Body of pancreas (tissue), 4 donors: ENCODE measurements around the gene AADACL4. TPM values are rescaled to one million over a fixed set of nuclear protein-coding genes. Genes with fewer than 3 reads are reported as not detected.

Experiments used
- ATAC-seq: fragments of 150-250 bp; one replicate; pipeline ENCODE4 v1.9.1; 2016
- DNase-seq, 4 donors: peaks; one replicate each; pipeline ENCODE4 v3.0.0-alpha.2; 2019
- H3K27ac ChIP-seq, 4 donors: fragments of 200-600 bp; sonication (generic); 1 replicate in 3 of 4; 2 replicates in 1 of 4; pipeline versions ENCODE4 v1.5.1 to v1.6.1; 2016 to 2019; ENCODE audit warnings: mild to moderate bottlenecking in 1 of 4, mixed read lengths in 1 of 4, moderate library complexity in 1 of 4
- H3K27me3 ChIP-seq, 2 donors: fragments of 200-600 bp; sonication (generic); one replicate each; pipeline ENCODE4 v1.6.0; 2016; ENCODE audit warnings: mild to moderate bottlenecking in 1 of 2
- H3K36me3 ChIP-seq, 2 donors: fragments of 200-600 bp; sonication (generic); replicated peaks in 1 of 2; 2 replicates each; pipeline ENCODE4 v1.5.1; 2016; ENCODE audit warnings: low read depth in 2 of 2; ENCODE audit not compliant: insufficient read depth in 1 of 2
- H3K4me1 ChIP-seq: fragments of 200-600 bp; sonication (generic); one replicate; pipeline ENCODE4 v1.6.0; 2016
- H3K4me3 ChIP-seq, 2 donors: fragments of 200-600 bp; sonication (generic); 1 replicate in 1 of 2; 2 replicates in 1 of 2; pipeline ENCODE4 v1.5.1; 2016 to 2019
- H3K9me3 ChIP-seq, 3 donors: fragments of 200-600 bp; sonication (generic); 1 replicate in 2 of 3; 2 replicates in 1 of 3; pipeline ENCODE4 v1.5.1; 2016
- POLR2A ChIP-seq, 3 donors: fragments of 450-650 bp; IDR thresholded peaks; one replicate each; pipeline ENCODE4 v1.6.1; 2016; ENCODE audit warnings: antibody characterized with exemption in 3 of 3, mild to moderate bottlenecking in 2 of 3
- WGBS, 2 donors: methylation state at CpG; one replicate each; pipeline ENCODE4 v1.1.5; 2017; 5-methylcytosine and 5-hydroxymethylcytosine counted together
- intact Hi-C: fragments of 100-400 bp; cut with DNase I; formaldehyde crosslinking; loops from one replicate; pipeline ENCODE4 v1.15.1; 2023
- total RNA-seq, 2 donors: library from RNA; depleted of rRNA; stranded (reverse); fragments of >200 nt; gene quantifications; one replicate each; pipeline ENCODE4 v1.1.0, GENCODE V29; 2016
- TF ChIP-seq, protein P1 (sequence below), 7 experiments: fragments of 450-650 bp in 4 of 7; fragments of 200-600 bp in 3 of 7; sonication (generic) in 3 of 7; IDR thresholded peaks; one replicate each; pipeline ENCODE4 v1.5.1; 2016 to 2019; ENCODE audit warnings: antibody characterized with exemption in 7 of 7

The AADACL4 gene
- total RNA-seq, 2 donors from 2014 or later, result not detected

DNA sequence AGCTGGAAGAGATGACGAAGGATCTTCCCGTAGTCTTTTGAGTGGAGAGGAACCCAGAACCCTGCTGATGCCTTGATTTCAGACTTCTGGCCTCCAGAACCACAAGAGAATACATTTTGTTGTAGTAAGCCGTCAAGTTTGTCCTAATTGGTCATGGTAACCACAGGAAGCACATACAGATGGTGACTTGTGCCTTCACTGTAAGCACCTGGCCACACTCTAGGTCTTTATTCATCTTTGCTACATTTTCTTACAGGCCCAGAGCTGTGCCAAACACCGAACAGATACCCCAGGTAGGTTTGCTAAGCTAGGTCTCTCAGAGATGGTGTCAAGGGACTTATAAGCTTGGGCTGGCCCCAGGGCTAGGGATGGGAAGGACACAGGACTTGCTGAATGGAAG lies 30.7 kb upstream of the AADACL4 start:
- Histone ChIP-seq H3K9me3 (no peaks in the 10 kb centered on the region), H3K4me1 (peaks cover 66% of the 10 kb centered on the region), H3K36me3 (peaks cover 0 to 3% of the 10 kb centered on the region in 2 donors), H3K27ac (peak overlapping the region; percentile 21 to 99 (median 95)), H3K4me3 (no peak overlapping the region), H3K27me3 (no peaks in the 10 kb centered on the region)
- WGBS, 2 donors, result 68 to 84% methylated on average over 3 to 4 of the region's 4 CpGs
- intact Hi-C loops, result no loop called here
- TF ChIP-seq, protein P1, sequence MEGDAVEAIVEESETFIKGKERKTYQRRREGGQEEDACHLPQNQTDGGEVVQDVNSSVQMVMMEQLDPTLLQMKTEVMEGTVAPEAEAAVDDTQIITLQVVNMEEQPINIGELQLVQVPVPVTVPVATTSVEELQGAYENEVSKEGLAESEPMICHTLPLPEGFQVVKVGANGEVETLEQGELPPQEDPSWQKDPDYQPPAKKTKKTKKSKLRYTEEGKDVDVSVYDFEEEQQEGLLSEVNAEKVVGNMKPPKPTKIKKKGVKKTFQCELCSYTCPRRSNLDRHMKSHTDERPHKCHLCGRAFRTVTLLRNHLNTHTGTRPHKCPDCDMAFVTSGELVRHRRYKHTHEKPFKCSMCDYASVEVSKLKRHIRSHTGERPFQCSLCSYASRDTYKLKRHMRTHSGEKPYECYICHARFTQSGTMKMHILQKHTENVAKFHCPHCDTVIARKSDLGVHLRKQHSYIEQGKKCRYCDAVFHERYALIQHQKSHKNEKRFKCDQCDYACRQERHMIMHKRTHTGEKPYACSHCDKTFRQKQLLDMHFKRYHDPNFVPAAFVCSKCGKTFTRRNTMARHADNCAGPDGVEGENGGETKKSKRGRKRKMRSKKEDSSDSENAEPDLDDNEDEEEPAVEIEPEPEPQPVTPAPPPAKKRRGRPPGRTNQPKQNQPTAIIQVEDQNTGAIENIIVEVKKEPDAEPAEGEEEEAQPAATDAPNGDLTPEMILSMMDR (IDR thresholded peaks at IDR 0.05), result no peak
- no peak for TF ChIP-seq POLR2A (IDR thresholded peaks at IDR 0.05)
- ATAC-seq (no peak), DNase-seq (no peak)

DNA sequence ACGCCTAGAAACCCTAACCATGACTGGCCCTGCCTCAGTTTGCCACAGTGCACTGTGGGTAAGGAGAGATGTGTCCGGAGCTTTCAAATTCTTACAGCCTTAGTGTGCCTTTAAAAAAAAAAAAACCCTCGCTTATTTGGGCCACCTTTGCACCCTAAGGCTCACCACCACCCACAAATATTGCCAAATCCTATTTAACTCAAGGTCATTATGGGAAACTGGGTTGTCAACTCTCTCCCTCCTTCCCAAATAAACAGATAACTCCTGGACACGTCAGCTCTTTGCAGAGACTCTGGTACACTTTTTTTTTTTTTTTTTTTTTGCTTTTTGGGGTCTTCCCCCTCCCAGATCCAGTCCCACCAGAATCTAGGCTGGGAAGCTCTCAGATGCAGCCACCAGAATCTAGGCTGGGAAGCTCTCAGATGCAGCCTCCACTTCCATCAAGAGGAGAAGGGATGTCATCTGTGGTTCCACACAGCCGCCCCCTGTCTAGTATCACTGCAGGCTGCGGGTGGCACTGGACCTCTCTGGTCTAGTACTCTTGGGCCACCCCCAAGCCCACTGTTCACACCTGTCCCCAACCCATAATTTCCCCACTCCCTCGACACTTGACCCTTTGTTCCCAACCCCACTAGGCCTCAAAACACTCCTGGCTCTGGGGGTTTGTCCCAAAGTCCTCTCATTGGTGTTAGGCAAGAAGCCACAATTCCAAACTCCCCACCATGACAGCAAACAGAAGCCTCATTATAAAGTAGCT lies 29.3 kb upstream of the AADACL4 start:
- WGBS, 2 donors, result 17 to 20% methylated on average over 6 to 7 of the region's 7 CpGs
- Histone ChIP-seq H3K27ac (peak overlapping the region; percentile 93 to 99 (median 98)), H3K9me3 (no peaks in the 10 kb centered on the region), H3K27me3 (no peaks in the 10 kb centered on the region), H3K4me1 (peaks cover 68% of the 10 kb centered on the region), H3K4me3 (peak overlapping the region; percentile 43 to 80), H3K36me3 (peaks cover 0 to 3% of the 10 kb centered on the region in 2 donors)
- DNase-seq (peak in 1 of 4 donors; percentile 38), ATAC-seq (no peak)
- TF ChIP-seq POLR2A (IDR thresholded peaks at IDR 0.05), result no peak
- TF ChIP-seq, protein P1 (IDR thresholded peaks at IDR 0.05), result peak in 1 of 7 experiments; percentile 2
- intact Hi-C loops, result no loop called here

DNA sequence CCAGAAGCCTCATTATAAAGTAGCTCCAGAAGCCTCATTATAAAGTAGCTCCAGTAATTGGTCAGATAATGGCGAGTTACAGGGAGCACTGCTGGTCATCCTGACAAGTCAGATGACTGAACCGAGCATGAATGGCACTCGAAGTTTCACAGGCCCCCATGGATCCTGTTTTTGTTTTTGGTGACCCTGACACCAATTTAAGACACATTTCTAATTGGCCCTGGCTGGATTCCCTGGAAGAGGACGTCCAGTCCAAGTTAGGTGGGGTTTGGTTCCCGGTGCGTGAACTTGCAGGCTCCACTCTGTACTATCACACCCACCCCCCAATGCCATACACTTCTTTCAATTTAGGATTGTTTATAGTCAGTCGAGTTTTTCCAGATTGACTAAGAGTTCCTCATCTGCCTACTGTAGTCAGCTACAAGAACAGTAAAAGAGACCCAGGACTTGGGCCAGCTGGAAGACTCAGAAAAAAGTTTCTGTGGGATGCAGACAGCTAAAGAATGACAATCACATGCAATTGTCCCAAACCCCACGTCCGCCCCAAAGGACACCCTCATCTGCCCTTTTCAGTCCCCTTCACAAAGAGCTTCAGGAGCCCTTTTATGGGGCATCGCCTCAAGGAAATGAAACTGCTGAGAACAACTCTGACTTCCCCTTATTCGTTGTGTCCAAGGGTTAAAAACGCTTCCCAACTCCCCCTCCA lies 28.6 kb upstream of the AADACL4 start:
- TF ChIP-seq POLR2A (IDR thresholded peaks at IDR 0.05), result no peak
- TF ChIP-seq, protein P1 (IDR thresholded peaks at IDR 0.05), result no peak
- Histone ChIP-seq H3K9me3 (no peaks in the 10 kb centered on the region), H3K27me3 (no peaks in the 10 kb centered on the region), H3K27ac (peak overlapping the region; percentile 93 to 99 (median 98)), H3K36me3 (peaks cover 0 to 3% of the 10 kb centered on the region in 2 donors), H3K4me3 (peak overlapping the region; percentile 43 to 80), H3K4me1 (peaks cover 68% of the 10 kb centered on the region)
- DNase-seq (peak in 1 of 4 donors; percentile 20), ATAC-seq (no peak)
- 5 to 14% methylated on average over 9 to 12 of the region's 12 CpGs for WGBS, 2 donors
- intact Hi-C loops, result no loop called here

DNA sequence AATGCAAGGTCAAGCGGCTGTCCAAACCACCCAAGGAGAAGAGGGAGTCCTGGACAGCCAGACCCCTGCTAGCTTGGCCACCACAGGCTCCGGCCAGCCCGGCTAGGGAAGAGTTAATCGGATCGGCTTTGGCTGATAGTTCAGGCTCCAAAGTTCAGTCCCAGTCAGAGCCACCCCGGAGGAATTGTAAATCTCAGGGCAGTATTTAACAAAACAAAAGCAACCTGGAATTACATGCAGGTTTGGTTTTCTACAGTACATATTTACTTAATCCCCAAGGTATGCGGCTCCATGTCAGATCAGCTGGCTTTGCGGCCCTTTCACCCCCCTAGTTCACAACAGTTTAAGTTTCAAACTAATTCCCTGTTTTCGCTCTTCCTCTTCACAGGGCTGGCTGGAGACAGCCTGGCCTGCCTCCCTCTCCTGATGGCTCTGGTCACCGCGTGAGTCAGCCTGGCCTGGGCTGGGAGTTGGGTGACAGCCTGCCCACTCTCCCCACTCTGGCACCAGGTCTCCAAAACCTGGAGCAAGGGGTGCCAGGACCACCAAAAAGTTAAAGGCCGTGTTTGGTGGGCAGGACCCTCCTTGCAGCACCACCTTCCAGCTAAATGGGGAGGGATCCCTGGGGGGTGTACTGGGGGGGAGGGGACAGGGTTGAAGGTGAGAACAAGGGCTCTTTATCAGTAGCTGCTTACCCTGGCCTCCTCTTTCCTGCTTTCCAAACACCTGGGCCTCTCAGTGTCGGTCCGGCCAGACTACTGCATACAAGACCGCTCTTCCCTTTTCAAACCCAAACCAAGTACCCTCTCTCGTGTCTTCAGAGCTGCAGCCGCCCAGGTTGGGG lies 27.8 kb upstream of the AADACL4 start:
- Histone ChIP-seq H3K9me3 (no peaks in the 10 kb centered on the region), H3K4me1 (peaks cover 65% of the 10 kb centered on the region), H3K36me3 (peaks cover 0 to 3% of the 10 kb centered on the region in 2 donors), H3K27me3 (no peaks in the 10 kb centered on the region), H3K4me3 (peak overlapping the region; percentile 43 to 80), H3K27ac (peak overlapping the region; percentile 93 to 99 (median 98))
- TF ChIP-seq, protein P1 (IDR thresholded peaks at IDR 0.05), result no peak
- TF ChIP-seq POLR2A (IDR thresholded peaks at IDR 0.05), result peak; percentile 63 to 94 (median 93)
- ATAC-seq, result peak; percentile 50
- DNase-seq, result peak; percentile 79 to 87 (median 83)
- intact Hi-C loops, result no loop called here
- 3 to 6% methylated on average over 16 to 17 of the region's 17 CpGs for WGBS, 2 donors
